ENCODE data around the gene FBN3.

Gene FBN3

GRCh38 chr19:8088752-8089663, 60.4 kb downstream of the FBN3 start:
- FAIRE-seq, result no peak

- FAIRE-seq, result no peak
These were observed 61.5 kb downstream of the FBN3 start for GRCh38 chr19:8087876-8088275.

GRCh38 chr19:8086849-8087248, 62.5 kb downstream of the FBN3 start:
- no peak for FAIRE-seq

GRCh38 chr19:8085598-8086408, 63.6 kb downstream of the FBN3 start:
- FAIRE-seq, result no peak

GRCh38 chr19:8084152-8084551, 65.2 kb downstream of the FBN3 start:
- no peak for FAIRE-seq

- FAIRE-seq, result no peak
These were observed 66.3 kb downstream of the FBN3 start for GRCh38 chr19:8083141-8083540.

GRCh38 chr19:8081569-8082550, 67.5 kb downstream of the FBN3 start:
- no peak for FAIRE-seq

GRCh38 chr19:8080832-8081231, 68.6 kb downstream of the FBN3 start:
- no peak for FAIRE-seq

GRCh38 chr19:8079988-8080387, 69.4 kb downstream of the FBN3 start:
- FAIRE-seq, result no peak

GRCh38 chr19:8075158-8076074, 74.0 kb downstream of the FBN3 start:
- no peak for FAIRE-seq

GRCh38 chr19:8074501-8074900, 74.9 kb downstream of the FBN3 start:
- no peak for FAIRE-seq

- FAIRE-seq, result no peak
These were observed 77.5 kb downstream of the FBN3 start for GRCh38 chr19:8071912-8072311.

GRCh38 chr19:8069096-8069973, 80.1 kb downstream of the FBN3 start:
- FAIRE-seq, result no peak

- no peak for FAIRE-seq
These were observed 83.5 kb downstream of the FBN3 start for GRCh38 chr19:8065875-8066261.

- FAIRE-seq, result no peak
These were observed 84.2 kb downstream of the FBN3 start for GRCh38 chr19:8064911-8065874.

GRCh38 chr19:8057545-8058270, 91.7 kb downstream of the FBN3 start:
- FAIRE-seq, result no peak

GRCh38 chr19:8056533-8056932, 92.9 kb downstream of the FBN3 start:
- FAIRE-seq, result no peak

- FAIRE-seq, result no peak
These were observed 95.2 kb downstream of the FBN3 start for GRCh38 chr19:8054169-8054568.

- no peak for FAIRE-seq
These were observed 96.9 kb downstream of the FBN3 start, which contains the start of gene CCL25 for GRCh38 chr19:8052464-8052859. Gene CCL25 (plus strand): TSS chr19:8052760. CDS start chr19:8053050, 290 bp downstream.

Data from endometrium (tissue), 2 donors.